ENCODE measurements around the gene GABRR3.

Gene GABRR3

GRCh38 chr3:97954228-97954827 is 80.8 kb downstream of the GABRR3 start:
- no peak for DNase-seq

- no peak for DNase-seq
Measured at GRCh38 chr3:97952872-97953271, 82.2 kb downstream of the GABRR3 start.

- DNase-seq, result no peak
Measured at GRCh38 chr3:97952280-97952679, 82.8 kb downstream of the GABRR3 start.

- no peak for DNase-seq
Measured at GRCh38 chr3:97950360-97950759, 84.8 kb downstream of the GABRR3 start.

- DNase-seq, result no peak
Measured at GRCh38 chr3:97949743-97950142, 85.4 kb downstream of the GABRR3 start.

- DNase-seq, result no peak
Measured at GRCh38 chr3:97949110-97949485, 86.0 kb downstream of the GABRR3 start.

- no peak for DNase-seq
Measured at GRCh38 chr3:97948351-97949109, 86.6 kb downstream of the GABRR3 start.

- DNase-seq, result no peak
Measured at GRCh38 chr3:97942801-97943546, 92.1 kb downstream of the GABRR3 start.

- DNase-seq, result no peak
Measured at GRCh38 chr3:97940034-97940433, 95.1 kb downstream of the GABRR3 start.

- no peak for DNase-seq
Measured at GRCh38 chr3:97939401-97939800, 95.7 kb downstream of the GABRR3 start.

GRCh38 chr3:97938444-97938843 is 96.7 kb downstream of the GABRR3 start:
- no peak for DNase-seq

- no peak for DNase-seq
Measured at GRCh38 chr3:97937205-97937604, 97.9 kb downstream of the GABRR3 start.

- DNase-seq, result no peak
Measured at GRCh38 chr3:97935842-97936241, 99.3 kb downstream of the GABRR3 start.

Measured in activated CD4-positive, alpha-beta T cell treated with anti-CD3 and anti-CD28 coated beads, Interleukin-2, amount 50 U/mL, for 4 hours (primary cell).